HepG2 (cell line): ENCODE results near the gene LZTR1. TPM values are rescaled to one million over a fixed set of nuclear protein-coding genes. Genes with fewer than 3 reads are reported as not detected.

ENCODE experiments used
- ARNTL ChIP-seq: sonication (generic); formaldehyde crosslinking; IDR thresholded peaks from 2 replicates; pipeline ENCODE4 v1.4.0; 2020; ENCODE audit warnings: mild to moderate bottlenecking, missing genetic modification reagents
- ATF3 ChIP-seq: sonication (generic); formaldehyde crosslinking; IDR thresholded peaks from 2 replicates; pipeline ENCODE4 v1.4.0; 2020; ENCODE audit warnings: missing genetic modification reagents
- CHCHD3 ChIP-seq: sonication (generic); formaldehyde crosslinking; IDR thresholded peaks from 2 replicates; pipeline ENCODE4 v1.8.0; 2022; ENCODE audit warnings: mild to moderate bottlenecking, missing genetic modification reagents, moderate library complexity
- EEA1 ChIP-seq: sonication (generic); formaldehyde crosslinking; IDR thresholded peaks from 2 replicates; pipeline ENCODE4 v1.5.1; 2020; ENCODE audit warnings: mild to moderate bottlenecking, missing genetic modification reagents, borderline replicate concordance
- FOXJ3 ChIP-seq: sonication (generic); formaldehyde crosslinking; IDR thresholded peaks from 2 replicates; pipeline ENCODE4 v1.4.0; 2020; ENCODE audit warnings: missing genetic modification reagents, mild to moderate bottlenecking, borderline replicate concordance
- MBNL3 ChIP-seq: fragments of 250-450 bp; sonication (Bioruptor Pico); conservative IDR thresholded peaks from 2 replicates; pipeline ENCODE4 v1.8.0; 2022; ENCODE audit warnings: mild to moderate bottlenecking, inconsistent platforms
- MNT ChIP-seq: fragments of 450-650 bp; IDR thresholded peaks from 2 replicates; pipeline ENCODE4 v1.6.1; 2016
- MXD1 ChIP-seq: sonication (generic); formaldehyde crosslinking; IDR thresholded peaks from 2 replicates; pipeline ENCODE4 v1.4.0; 2020; ENCODE audit warnings: mild to moderate bottlenecking, missing genetic modification reagents
- NONO ChIP-seq, 2 experiments: fragments of 450-650 bp in 1 of 2; sonication (generic) in 1 of 2; formaldehyde crosslinking in 1 of 2; IDR thresholded peaks in 1 of 2; conservative IDR thresholded peaks in 1 of 2; 2 replicates each; pipeline versions ENCODE4 v1.6.1 to v1.8.0; 2017 to 2022; ENCODE audit warnings: mild to moderate bottlenecking in 1 of 2, missing genetic modification reagents in 1 of 2, moderate library complexity in 1 of 2
- PBX2 ChIP-seq: IDR thresholded peaks from 2 replicates; pipeline ENCODE4 v1.6.1; 2016; ENCODE audit warnings: control low read depth
- SRSF4 ChIP-seq: fragments of 200-400 bp; formaldehyde crosslinking; IDR thresholded peaks from one replicate; pipeline ENCODE4 v1.6.1; 2018; ENCODE audit warnings: mild to moderate bottlenecking, low read depth, low read length, moderate library complexity; ENCODE audit not compliant: poor library complexity, severe bottlenecking
- ZBTB37 ChIP-seq: sonication (generic); formaldehyde crosslinking; IDR thresholded peaks from 2 replicates; pipeline ENCODE4 v1.4.0; 2020; ENCODE audit warnings: mild to moderate bottlenecking, missing genetic modification reagents
- ZBTB7B ChIP-seq: sonication (generic); formaldehyde crosslinking; IDR thresholded peaks from 2 replicates; pipeline ENCODE4 v1.4.0; 2020; ENCODE audit warnings: missing genetic modification reagents
- ZNF142 ChIP-seq: sonication (generic); formaldehyde crosslinking; IDR thresholded peaks from 2 replicates; pipeline ENCODE4 v1.4.0; 2020; ENCODE audit warnings: missing genetic modification reagents
- ZNF274 ChIP-seq: sonication (generic); formaldehyde crosslinking; IDR thresholded peaks from 2 replicates; pipeline ENCODE4 v1.5.1; 2020; ENCODE audit warnings: mild to moderate bottlenecking, missing genetic modification reagents
- ZNF34 ChIP-seq: sonication (generic); formaldehyde crosslinking; IDR thresholded peaks from 2 replicates; pipeline ENCODE4 v1.4.0; 2020; ENCODE audit warnings: mild to moderate bottlenecking, missing genetic modification reagents, borderline replicate concordance
- ZNF724P ChIP-seq: sonication (generic); formaldehyde crosslinking; IDR thresholded peaks from 2 replicates; pipeline ENCODE4 v1.8.0; 2022; ENCODE audit warnings: missing genetic modification reagents, borderline replicate concordance
- polyA plus RNA-seq, 8 experiments: library from polyadenylated mRNA; depleted of rRNA in 3 of 8; stranded (reverse) in 7 of 8; unstranded in 1 of 8; fragments of >200 nt; fragmentation: Illumina TruSeq in 4 of 8; extraction: Trizol in 4 of 8; gene quantifications; 2 replicates each; pipeline versions ENCODE4 v1.2.1 to v1.2.3, GENCODE V29; 2011 to 2016; ENCODE audit warnings: low read depth in 4 of 8, missing spikeins in 1 of 8, mixed read lengths in 1 of 8; ENCODE audit not compliant: insufficient read depth in 1 of 8
- total RNA-seq, 5 experiments: library from RNA; depleted of rRNA; stranded (reverse); fragments of >200 nt; fragmentation: Illumina TruSeq; extraction: Trizol; gene quantifications; 2 replicates each; pipeline ENCODE4 v1.2.3, GENCODE V29; 2016; ENCODE audit warnings: low read depth in 1 of 5

LZTR1 gene
- total and polyA plus RNA-seq, 2 of the 13 experiments (the other 11 are each of a cell fraction or from before 2014, with no cell fraction given), result 21.8 to 22.4 TPM

- TF ChIP-seq SRSF4, result no peak
- no peak for TF ChIP-seq MNT
- peak; percentile 65; the same call in 1 of the 2 replicates for TF ChIP-seq ZNF724P
- TF ChIP-seq ATF3 (CRISPR knock-in tag), result no peak
- peak; percentile 42; the same call in 1 of the 2 replicates for TF ChIP-seq EEA1
- peak; percentile 62; the same call in 1 of the 2 replicates for TF ChIP-seq ZBTB7B (CRISPR knock-in tag)
- TF ChIP-seq ZNF274 (CRISPR knock-in tag), result no peak
- no peak for TF ChIP-seq MXD1 (CRISPR knock-in tag)
- no peak for TF ChIP-seq MBNL3 (CRISPR knock-in tag)
- TF ChIP-seq ZNF142 (CRISPR knock-in tag), result peak; percentile 54; the same call in 1 of the 2 replicates
- TF ChIP-seq ZNF34, result no peak
- peak; percentile 59; the same call in 1 of the 2 replicates for TF ChIP-seq ARNTL
- TF ChIP-seq ZBTB37, result no peak
- TF ChIP-seq FOXJ3 (CRISPR knock-in tag), result no peak
- TF ChIP-seq PBX2 (CRISPR knock-in tag), result no peak
- TF ChIP-seq NONO (IDR thresholded peaks at IDR 0.05), result no peak
- TF ChIP-seq NONO (CRISPR knock-in tag; conservative IDR thresholded peaks at IDR 0.05), result no peak
- 0 out of 2 replicates have a peak, but pooled peaks have one; percentile 38 for TF ChIP-seq CHCHD3 (CRISPR knock-in tag)
Measured at GRCh38 chr22:21009638-21010425, 27.7 kb downstream of the LZTR1 start (continued).
